Gastrocnemius medialis (tissue), 4 donors: ENCODE results near the gene DENND1A.

Experiments
- POLR2A ChIP-seq, 2 donors: fragments of 450-650 bp; IDR thresholded peaks; one replicate each; pipeline ENCODE4 v1.6.1; 2017; ENCODE audit warnings: antibody characterized with exemption in 2 of 2, mild to moderate bottlenecking in 2 of 2, moderate library complexity in 2 of 2
- TF ChIP-seq, protein P1 (sequence below), 5 experiments: fragments of 450-650 bp in 3 of 5; fragments of 200-600 bp in 2 of 5; sonication (generic) in 2 of 5; IDR thresholded peaks in 4 of 5; conservative IDR thresholded peaks in 1 of 5; 1 replicate in 4 of 5; 2 replicates in 1 of 5; pipeline ENCODE4 v1.5.1; 2016 to 2019; ENCODE audit warnings: antibody characterized with exemption in 5 of 5, mild to moderate bottlenecking in 3 of 5, moderate library complexity in 3 of 5

DNA sequence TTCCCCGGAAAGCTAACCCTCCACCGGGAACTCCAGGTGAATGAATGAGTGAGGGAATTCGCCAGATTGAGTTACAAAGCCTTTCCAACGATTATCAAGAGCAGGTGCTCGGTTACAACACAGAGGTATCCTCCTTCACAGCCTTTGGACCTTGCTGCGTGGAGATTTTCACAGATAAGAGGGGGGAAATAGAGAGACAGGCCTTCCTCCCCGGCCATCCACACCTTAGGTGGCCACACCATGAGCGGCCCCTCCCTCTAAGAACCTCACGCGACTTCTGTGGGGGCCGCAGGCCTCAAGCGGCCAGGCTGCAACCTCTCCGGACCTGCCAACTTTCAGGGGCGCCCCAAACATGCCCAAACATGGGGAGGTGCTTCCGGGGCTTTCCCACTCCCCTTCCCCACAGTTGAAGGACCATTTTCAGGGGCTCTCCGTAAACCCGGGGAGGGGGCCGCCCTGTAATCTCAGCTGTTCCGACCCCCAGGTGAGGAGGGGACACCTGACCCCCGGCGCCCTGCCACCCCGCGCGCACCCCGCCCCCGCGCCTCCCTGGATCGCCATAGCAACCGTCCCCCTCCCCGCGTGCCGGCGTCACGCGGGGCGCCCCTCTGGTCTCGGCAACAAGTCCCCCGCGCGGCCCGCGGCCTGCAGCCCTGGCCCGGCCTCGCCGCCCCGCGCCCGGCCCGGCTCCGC lies 603 bp downstream of the DENND1A start:
- TF ChIP-seq, protein P1, sequence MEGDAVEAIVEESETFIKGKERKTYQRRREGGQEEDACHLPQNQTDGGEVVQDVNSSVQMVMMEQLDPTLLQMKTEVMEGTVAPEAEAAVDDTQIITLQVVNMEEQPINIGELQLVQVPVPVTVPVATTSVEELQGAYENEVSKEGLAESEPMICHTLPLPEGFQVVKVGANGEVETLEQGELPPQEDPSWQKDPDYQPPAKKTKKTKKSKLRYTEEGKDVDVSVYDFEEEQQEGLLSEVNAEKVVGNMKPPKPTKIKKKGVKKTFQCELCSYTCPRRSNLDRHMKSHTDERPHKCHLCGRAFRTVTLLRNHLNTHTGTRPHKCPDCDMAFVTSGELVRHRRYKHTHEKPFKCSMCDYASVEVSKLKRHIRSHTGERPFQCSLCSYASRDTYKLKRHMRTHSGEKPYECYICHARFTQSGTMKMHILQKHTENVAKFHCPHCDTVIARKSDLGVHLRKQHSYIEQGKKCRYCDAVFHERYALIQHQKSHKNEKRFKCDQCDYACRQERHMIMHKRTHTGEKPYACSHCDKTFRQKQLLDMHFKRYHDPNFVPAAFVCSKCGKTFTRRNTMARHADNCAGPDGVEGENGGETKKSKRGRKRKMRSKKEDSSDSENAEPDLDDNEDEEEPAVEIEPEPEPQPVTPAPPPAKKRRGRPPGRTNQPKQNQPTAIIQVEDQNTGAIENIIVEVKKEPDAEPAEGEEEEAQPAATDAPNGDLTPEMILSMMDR (IDR thresholded peaks at IDR 0.05 in 4 of 5, conservative IDR thresholded peaks at IDR 0.05 in 1 of 5) = no peak
- TF ChIP-seq POLR2A (IDR thresholded peaks at IDR 0.05) = no peak
